K562 (cell line): ENCODE results near the gene TOMT. TPM values are rescaled to one million over a fixed set of nuclear protein-coding genes. Genes with fewer than 3 reads are reported as not detected.

Experiments
- ATAC-seq: fragments of 200-7000 bp; cut with Tn5 transposase; 3 replicates; pipeline ENCODE4 v1.9.1; 2020; ENCODE audit warnings: moderate library complexity
- BruUV-seq: library from RNA; stranded (reverse); fragments of 400-500 nt; replicated peaks from 2 replicates; lab custom pipeline; 2021; lab: Mats Ljungman, UMichigan
- CTCF ChIA-PET: fragments of 300-600 bp; formaldehyde crosslinking; extraction: SDS; loops from one replicate; lab custom pipeline; 2021; ENCODE audit warnings: low intra/inter-chr PET ratio; lab: Yijun Ruan, JAX
- POLR2A ChIA-PET: fragments of 300-600, 350-650 bp; sonication (Branson Sonifier 250); formaldehyde crosslinking; extraction: SDS; loops from one replicate; lab custom pipeline; 2021; ENCODE audit warnings: antibody characterized with exemption, inconsistent platforms; lab: Yijun Ruan, JAX
- DNase-seq, 4 experiments: peaks; one replicate each; pipeline versions ENCODE4 v3.0.0 to v3.0.0-alpha.2; 2011 to 2018; ENCODE audit warnings: low spot score in 3 of 4, mixed read lengths in 3 of 4; ENCODE audit errors: extremely low read depth in 1 of 4
- FAIRE-seq: peaks from 2 replicates; lab custom pipeline; 2011; peaks lifted over from hg19 to GRCh38; lab: Jason Lieb, UNC
- H2AFZ ChIP-seq: 2 replicates; pipeline ENCODE4 v1.6.0; 2011; ENCODE audit warnings: low read depth, low read length, control low read depth, inconsistent platforms
- H3K27ac ChIP-seq: fragments of 200-600 bp; 3 replicates; pipeline ENCODE4 v1.8.0; 2011; ENCODE audit warnings: low read depth, mild to moderate bottlenecking, control low read depth, inconsistent platforms, low read length, moderate library complexity, mixed read lengths; ENCODE audit errors: extremely low read depth
- H3K27me3 ChIP-seq, 2 experiments: fragments of 300-600 bp in 1 of 2; 2 replicates in 1 of 2; 3 replicates in 1 of 2; pipeline versions ENCODE4 v1.6.0 to v1.8.0; 2011; ENCODE audit warnings: inconsistent platforms in 2 of 2, low read length in 2 of 2, mild to moderate bottlenecking in 1 of 2, mixed read lengths in 1 of 2, moderate library complexity in 1 of 2; ENCODE audit not compliant: control insufficient read depth in 2 of 2, insufficient read depth in 2 of 2
- H3K36me3 ChIP-seq: fragments of 300-600 bp; 3 replicates; pipeline ENCODE4 v1.8.0; 2011; ENCODE audit warnings: mild to moderate bottlenecking, low read length, inconsistent platforms; ENCODE audit not compliant: control insufficient read depth, insufficient read depth
- H3K4me1 ChIP-seq, 2 experiments: fragments of 200-600 bp in 1 of 2; replicated peaks in 1 of 2; 2 replicates in 1 of 2; 3 replicates in 1 of 2; pipeline versions ENCODE4 v1.5.1 to v1.8.0; 2011; ENCODE audit warnings: inconsistent platforms in 2 of 2, low read length in 2 of 2, mild to moderate bottlenecking in 1 of 2, mixed read lengths in 1 of 2, moderate library complexity in 1 of 2; ENCODE audit not compliant: control insufficient read depth in 2 of 2, insufficient read depth in 2 of 2
- H3K4me2 ChIP-seq: 2 replicates; pipeline ENCODE4 v1.6.1; 2011; ENCODE audit warnings: low read length, control low read depth, inconsistent platforms, mixed read lengths; ENCODE audit not compliant: insufficient read depth
- H3K4me3 ChIP-seq: fragments of 200-600 bp; sonication (generic), shearing (Covaris generic); 2 replicates; pipeline ENCODE4 v1.5.1; 2016; ENCODE audit warnings: control low read depth, inconsistent platforms
- H3K79me2 ChIP-seq: fragments of 200-600 bp; 3 replicates; pipeline ENCODE4 v1.8.0; 2011; ENCODE audit warnings: low read length, inconsistent platforms; ENCODE audit not compliant: control insufficient read depth, insufficient read depth
- H3K9ac ChIP-seq, 2 experiments: 2 replicates each; pipeline versions ENCODE4 v1.6.0 to v1.6.1; 2011; ENCODE audit warnings: low read depth in 2 of 2, low read length in 2 of 2, control low read depth in 1 of 2, inconsistent platforms in 1 of 2, mild to moderate bottlenecking in 1 of 2, mixed read lengths in 1 of 2; ENCODE audit not compliant: insufficient read depth in 1 of 2
- H3K9me1 ChIP-seq: one replicate; pipeline ENCODE4 v1.6.0; 2011; ENCODE audit warnings: inconsistent platforms, mild to moderate bottlenecking, low read length, moderate library complexity; ENCODE audit not compliant: control insufficient read depth, insufficient read depth
- H3K9me3 ChIP-seq: replicated peaks from 2 replicates; pipeline ENCODE4 v1.5.1; 2011; ENCODE audit warnings: low read depth, low read length, inconsistent platforms; ENCODE audit not compliant: control insufficient read depth, insufficient read depth
- H4K20me1 ChIP-seq: replicated peaks from 2 replicates; pipeline ENCODE4 v1.6.1; 2011; ENCODE audit warnings: low read length, inconsistent platforms, mixed read lengths; ENCODE audit not compliant: control insufficient read depth, insufficient read depth
- BRF1 ChIP-seq: IDR thresholded peaks from 3 replicates; pipeline ENCODE4 v1.6.1; 2011; ENCODE audit warnings: borderline replicate concordance, mild to moderate bottlenecking; ENCODE audit not compliant: insufficient read length; ENCODE audit errors: extremely low read depth
- KDM5B ChIP-seq: fragments of 200-600 bp; sonication (generic); IDR thresholded peaks from 2 replicates; pipeline ENCODE4 v1.6.1; 2012; ENCODE audit warnings: low read depth, mild to moderate bottlenecking, moderate library complexity, low read length, control low read depth, inconsistent platforms; ENCODE audit not compliant: insufficient replicate concordance
- NBN ChIP-seq: fragments of 450-650 bp; IDR thresholded peaks from 2 replicates; pipeline ENCODE4 v1.6.1; 2016; ENCODE audit warnings: low read depth, mild to moderate bottlenecking
- NR0B1 ChIP-seq: fragments of 450-650 bp; IDR thresholded peaks from one replicate; pipeline ENCODE4 v1.6.1; 2018; ENCODE audit warnings: mild to moderate bottlenecking, moderate library complexity; ENCODE audit not compliant: partially characterized antibody
- TOE1 ChIP-seq, 2 experiments: fragments of 450-650 bp in 1 of 2; sonication (generic) in 1 of 2; formaldehyde crosslinking in 1 of 2; IDR thresholded peaks; 2 replicates each; pipeline versions ENCODE4 v1.7.1 to v1.8.0; 2016 to 2022; ENCODE audit warnings: borderline replicate concordance in 2 of 2, mild to moderate bottlenecking in 2 of 2, antibody characterized with exemption in 1 of 2, inconsistent platforms in 1 of 2, low read depth in 1 of 2, missing genetic modification reagents in 1 of 2, moderate library complexity in 1 of 2
- ZNF280B ChIP-seq: fragments of 250-450 bp; sonication (Bioruptor Pico); IDR thresholded peaks from 2 replicates; pipeline ENCODE4 v1.5.1; 2021; ENCODE audit warnings: mild to moderate bottlenecking
- ZNF584 ChIP-seq: fragments of 200-800 bp; sonication (Bioruptor generic); IDR thresholded peaks from 2 replicates; pipeline ENCODE4 v1.6.1; 2016; ENCODE audit warnings: low read depth, mild to moderate bottlenecking, missing genetic modification characterization, missing compliant biosample characterization
- in situ Hi-C: fragments of 300-500 bp; cut with MboI; formaldehyde crosslinking; loops from 4 replicates; pipeline ENCODE4 v1.15.0; 2018; ENCODE audit warnings: inconsistent platforms, mixed read lengths
- intact Hi-C: fragments of 100-400 bp; cut with micrococcal nuclease; formaldehyde crosslinking; loops from 2 replicates; pipeline ENCODE4 v1.14.2; 2022
- polyA plus RNA-seq, 8 experiments: library from polyadenylated mRNA; depleted of rRNA in 4 of 8; stranded (reverse) in 5 of 8; unstranded in 3 of 8; fragments of >200 nt; fragmentation: Nextera tagmentation in 2 of 8; fragmentation: Illumina TruSeq in 1 of 8; extraction: Ambion mirVana in 2 of 8; extraction: Trizol in 1 of 8; gene quantifications; 2 replicates each; pipeline versions ENCODE4 v1.2.1 to v1.2.3, GENCODE V29; 2011 to 2014; ENCODE audit warnings: inconsistent platforms in 1 of 8, missing spikeins in 1 of 8
- total RNA-seq, 7 experiments: library from RNA; depleted of rRNA in 6 of 7; stranded (reverse); fragments of >200 nt in 6 of 7; fragmentation: Illumina TruSeq in 2 of 7; extraction: Trizol in 2 of 7; gene quantifications; 2 replicates each; pipeline versions ENCODE4 v1.2.1 to v1.2.3, GENCODE V29; 2011 to 2021; ENCODE audit warnings: low replicate concordance in 1 of 7
- TF ChIP-seq, protein P1 (sequence below): fragments of 250-450 bp; sonication (Bioruptor Pico); IDR thresholded peaks from 2 replicates; pipeline ENCODE4 v1.4.0; 2020
- TF ChIP-seq, protein P2 (sequence below): sonication (generic); formaldehyde crosslinking; IDR thresholded peaks from 2 replicates; pipeline ENCODE4 v1.8.1; 2023; ENCODE audit warnings: missing genetic modification reagents, mild to moderate bottlenecking, borderline replicate concordance

Gene TOMT
- total and polyA plus RNA-seq, 9 of the 15 experiments (the other 6 are each of a cell fraction or from before 2014, with no cell fraction given): not detected

GRCh38 chr11:72066855-72067254 lies 38.9 kb upstream of the TOMT start (continued):
- no peak for TF ChIP-seq KDM5B
- TF ChIP-seq, protein P1, sequence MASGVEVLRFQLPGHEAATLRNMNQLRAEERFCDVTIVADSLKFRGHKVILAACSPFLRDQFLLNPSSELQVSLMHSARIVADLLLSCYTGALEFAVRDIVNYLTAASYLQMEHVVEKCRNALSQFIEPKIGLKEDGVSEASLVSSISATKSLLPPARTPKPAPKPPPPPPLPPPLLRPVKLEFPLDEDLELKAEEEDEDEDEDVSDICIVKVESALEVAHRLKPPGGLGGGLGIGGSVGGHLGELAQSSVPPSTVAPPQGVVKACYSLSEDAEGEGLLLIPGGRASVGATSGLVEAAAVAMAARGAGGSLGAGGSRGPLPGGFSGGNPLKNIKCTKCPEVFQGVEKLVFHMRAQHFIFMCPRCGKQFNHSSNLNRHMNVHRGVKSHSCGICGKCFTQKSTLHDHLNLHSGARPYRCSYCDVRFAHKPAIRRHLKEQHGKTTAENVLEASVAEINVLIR (CRISPR knock-in tag): no peak

DNA sequence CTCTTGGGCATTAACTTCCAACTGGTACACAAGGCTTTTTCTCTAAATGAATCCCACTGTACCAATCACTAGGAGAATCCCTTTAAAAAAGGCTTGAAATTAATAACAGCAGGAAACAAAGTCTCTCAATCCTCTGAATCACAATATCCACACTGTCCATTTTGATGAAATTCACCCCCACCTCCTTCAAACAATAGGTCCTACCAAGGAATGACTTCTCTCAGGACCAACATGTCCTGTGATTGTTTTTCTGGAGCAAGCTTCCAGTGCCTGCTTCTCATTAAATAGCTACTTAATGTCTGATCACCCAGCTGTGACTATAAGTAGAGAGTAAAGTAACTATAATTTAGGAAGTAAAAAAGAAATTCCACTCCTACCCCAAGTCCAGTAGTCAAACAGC lies 38.5 kb upstream of the TOMT start:
- Histone ChIP-seq H3K4me2 (no peak overlapping the region), H2AFZ (no peak overlapping the region), H3K9me3 (no peaks in the 10 kb centered on the region), H3K4me1 (peaks cover 3 to 11% of the 10 kb centered on the region in 2 experiments; a peak in 3 of 5 replicates), H3K27me3 (no peaks in the 10 kb centered on the region), H3K79me2 (peaks cover 61% of the 10 kb centered on the region), H3K36me3 (peaks cover 58% of the 10 kb centered on the region), H4K20me1 (no peaks in the 10 kb centered on the region; the same call in 1 of the 2 replicates), H3K4me3 (no peak overlapping the region), H3K9ac (no peak overlapping the region), H3K27ac (no peak overlapping the region), H3K9me1 (no peaks in the 10 kb centered on the region)
- DNase-seq (no peak), FAIRE-seq (no peak), ATAC-seq (no peak)
- ChIA-PET POLR2A (interaction anchor here (0.6 to 2.7 kb wide), 12 partner anchors 8 to 176 kb away, joined by 3 to 9 read pairs (median 4); no protein-coding TSS in a partner anchor), CTCF (no interaction called here)
- in situ Hi-C loops (no loop called here), intact Hi-C loops (no loop called here)
- BruUV-seq: no TSS peak
- TF ChIP-seq NBN: no peak
- TF ChIP-seq, protein P2, sequence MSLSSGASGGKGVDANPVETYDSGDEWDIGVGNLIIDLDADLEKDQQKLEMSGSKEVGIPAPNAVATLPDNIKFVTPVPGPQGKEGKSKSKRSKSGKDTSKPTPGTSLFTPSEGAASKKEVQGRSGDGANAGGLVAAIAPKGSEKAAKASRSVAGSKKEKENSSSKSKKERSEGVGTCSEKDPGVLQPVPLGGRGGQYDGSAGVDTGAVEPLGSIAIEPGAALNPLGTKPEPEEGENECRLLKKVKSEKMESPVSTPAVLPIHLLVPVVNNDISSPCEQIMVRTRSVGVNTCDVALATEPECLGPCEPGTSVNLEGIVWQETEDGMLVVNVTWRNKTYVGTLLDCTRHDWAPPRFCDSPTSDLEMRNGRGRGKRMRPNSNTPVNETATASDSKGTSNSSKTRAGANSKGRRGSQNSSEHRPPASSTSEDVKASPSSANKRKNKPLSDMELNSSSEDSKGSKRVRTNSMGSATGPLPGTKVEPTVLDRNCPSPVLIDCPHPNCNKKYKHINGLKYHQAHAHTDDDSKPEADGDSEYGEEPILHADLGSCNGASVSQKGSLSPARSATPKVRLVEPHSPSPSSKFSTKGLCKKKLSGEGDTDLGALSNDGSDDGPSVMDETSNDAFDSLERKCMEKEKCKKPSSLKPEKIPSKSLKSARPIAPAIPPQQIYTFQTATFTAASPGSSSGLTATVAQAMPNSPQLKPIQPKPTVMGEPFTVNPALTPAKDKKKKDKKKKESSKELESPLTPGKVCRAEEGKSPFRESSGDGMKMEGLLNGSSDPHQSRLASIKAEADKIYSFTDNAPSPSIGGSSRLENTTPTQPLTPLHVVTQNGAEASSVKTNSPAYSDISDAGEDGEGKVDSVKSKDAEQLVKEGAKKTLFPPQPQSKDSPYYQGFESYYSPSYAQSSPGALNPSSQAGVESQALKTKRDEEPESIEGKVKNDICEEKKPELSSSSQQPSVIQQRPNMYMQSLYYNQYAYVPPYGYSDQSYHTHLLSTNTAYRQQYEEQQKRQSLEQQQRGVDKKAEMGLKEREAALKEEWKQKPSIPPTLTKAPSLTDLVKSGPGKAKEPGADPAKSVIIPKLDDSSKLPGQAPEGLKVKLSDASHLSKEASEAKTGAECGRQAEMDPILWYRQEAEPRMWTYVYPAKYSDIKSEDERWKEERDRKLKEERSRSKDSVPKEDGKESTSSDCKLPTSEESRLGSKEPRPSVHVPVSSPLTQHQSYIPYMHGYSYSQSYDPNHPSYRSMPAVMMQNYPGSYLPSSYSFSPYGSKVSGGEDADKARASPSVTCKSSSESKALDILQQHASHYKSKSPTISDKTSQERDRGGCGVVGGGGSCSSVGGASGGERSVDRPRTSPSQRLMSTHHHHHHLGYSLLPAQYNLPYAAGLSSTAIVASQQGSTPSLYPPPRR (CRISPR knock-in tag): no peak
- no peak for TF ChIP-seq ZNF584 (CRISPR knock-in tag)
- TF ChIP-seq ZNF280B (CRISPR knock-in tag): no peak
- TF ChIP-seq TOE1 (IDR thresholded peaks at IDR 0.05; ENCODE audit: borderline replicate concordance): no peak
- no peak for TF ChIP-seq TOE1 (CRISPR knock-in tag; IDR thresholded peaks at IDR 0.05; ENCODE audit: borderline replicate concordance, low read depth)
- TF ChIP-seq BRF1: no peak
- no peak for TF ChIP-seq NR0B1
